Measurements from ENCODE around the gene STUB1.

- no peak for TF ChIP-seq CTCF (IDR thresholded peaks at IDR 0.05 in 2 of 3, conservative IDR thresholded peaks at IDR 0.05 in 1 of 3; ENCODE audit: control insufficient read depth in 2 of 3, extremely low read depth in 1 of 3, insufficient read depth in 1 of 3, low read depth in 3 of 3, low read length in 3 of 3)
- no peak for TF ChIP-seq ATF2 (IDR thresholded peaks at IDR 0.05; ENCODE audit: low read length)
- no peak for TF ChIP-seq EP300 (IDR thresholded peaks at IDR 0.05; ENCODE audit: borderline replicate concordance in 1 of 2, control insufficient read depth in 1 of 2, low read depth in 2 of 2, low read length in 2 of 2)
- no peak for TF ChIP-seq JUND (IDR thresholded peaks at IDR 0.05; ENCODE audit: low read depth, low read length)
- peak; percentile 78; the same call in 1 of the 2 replicates for TF ChIP-seq MAX (IDR thresholded peaks at IDR 0.05; ENCODE audit: low read depth, low read length)
- TF ChIP-seq MXI1 (IDR thresholded peaks at IDR 0.05; ENCODE audit: low read depth, low read length), result peak; percentile 95
- no peak for TF ChIP-seq ZNF274 (IDR thresholded peaks at IDR 0.05; ENCODE audit: insufficient read depth, insufficient read length)
- TF ChIP-seq ESRRA (IDR thresholded peaks at IDR 0.05; ENCODE audit: low read length), result no peak
These were observed 48.1 kb downstream of the STUB1 start for GRCh38 chr16:728131-728889.
